NCI-H1105 treated with DMSO at 0.1 percent for 48 hours (cell line): ENCODE results near the gene DHRS7.
"Not testable (repeated sequence)": the region's sequence is repeated elsewhere in the genome, so short reads cannot be mapped to it uniquely, and the experiment has no call there.

Experiments
- DNase-seq: peaks from one replicate; lab custom pipeline; 2025; lab: John Stamatoyannopoulos, UW

Gene DHRS7

GRCh38 chr14:60133487-60133886 lies 31.7 kb downstream of the DHRS7 start:
- DNase-seq: no peak

- DNase-seq: no peak
Observed at GRCh38 chr14:60125918-60126317, 39.3 kb downstream of the DHRS7 start.

GRCh38 chr14:60116181-60116580 lies 49.0 kb downstream of the DHRS7 start:
- no peak for DNase-seq

GRCh38 chr14:60114881-60115280 lies 50.3 kb downstream of the DHRS7 start:
- DNase-seq: no peak

GRCh38 chr14:60111732-60112131 lies 53.5 kb downstream of the DHRS7 start:
- DNase-seq: no peak

- no peak for DNase-seq
Observed at GRCh38 chr14:60107477-60107876, 57.7 kb downstream of the DHRS7 start.

- DNase-seq: no peak
Observed at GRCh38 chr14:60106339-60106738, 58.9 kb downstream of the DHRS7 start.

GRCh38 chr14:60102389-60102788 lies 62.8 kb downstream of the DHRS7 start:
- no peak for DNase-seq

- DNase-seq: no peak
Observed at GRCh38 chr14:60101786-60102185, 63.4 kb downstream of the DHRS7 start.

GRCh38 chr14:60099855-60100254 lies 65.3 kb downstream of the DHRS7 start:
- DNase-seq: not testable (repeated sequence)

GRCh38 chr14:60097974-60098373 lies 67.2 kb downstream of the DHRS7 start:
- DNase-seq: no peak

- peak; percentile 16 for DNase-seq
Observed at GRCh38 chr14:60095781-60096450, 69.3 kb downstream of the DHRS7 start.

GRCh38 chr14:60095231-60095630 lies 70.0 kb downstream of the DHRS7 start:
- no peak for DNase-seq

GRCh38 chr14:60094306-60094897 lies 70.8 kb downstream of the DHRS7 start:
- DNase-seq: no peak
